ENCODE results near the gene CUL9.

CUL9 gene

GRCh38 chr6:43257367-43258145, 75.6 kb downstream of the CUL9 start:
- DNase-seq (ENCODE audit: low spot score), result no peak

GRCh38 chr6:43258180-43258579, 76.2 kb downstream of the CUL9 start:
- DNase-seq (ENCODE audit: low spot score), result no peak

GRCh38 chr6:43258807-43259686, 77.1 kb downstream of the CUL9 start:
- no peak for DNase-seq (ENCODE audit: low spot score)

GRCh38 chr6:43260791-43261190, 78.8 kb downstream of the CUL9 start:
- DNase-seq (ENCODE audit: low spot score), result no peak

GRCh38 chr6:43261198-43261597, 79.2 kb downstream of the CUL9 start:
- DNase-seq (ENCODE audit: low spot score), result no peak

- DNase-seq (ENCODE audit: low spot score), result no peak
Observed at GRCh38 chr6:43262000-43262779, 80.2 kb downstream of the CUL9 start.

- DNase-seq (ENCODE audit: low spot score), result no peak
Observed at GRCh38 chr6:43262780-43263313, 80.9 kb downstream of the CUL9 start.

- DNase-seq (ENCODE audit: low spot score), result peak; percentile 88
Observed at GRCh38 chr6:43263314-43264178, 81.5 kb downstream of the CUL9 start.

GRCh38 chr6:43264599-43265145, 82.7 kb downstream of the CUL9 start:
- no peak for DNase-seq (ENCODE audit: low spot score)

GRCh38 chr6:43265564-43265963, 83.6 kb downstream of the CUL9 start:
- DNase-seq (ENCODE audit: low spot score), result no peak

GRCh38 chr6:43267619-43268354, 85.8 kb downstream of the CUL9 start:
- no peak for DNase-seq (ENCODE audit: low spot score)

GRCh38 chr6:43268355-43268700, 86.3 kb downstream of the CUL9 start:
- no peak for DNase-seq (ENCODE audit: low spot score)

- DNase-seq (ENCODE audit: low spot score), result no peak
Observed at GRCh38 chr6:43268782-43269272, 86.8 kb downstream of the CUL9 start.

GRCh38 chr6:43269273-43270007, 87.4 kb downstream of the CUL9 start:
- no peak for DNase-seq (ENCODE audit: low spot score)

GRCh38 chr6:43271103-43271815, 89.3 kb downstream of the CUL9 start:
- no peak for DNase-seq (ENCODE audit: low spot score)

- DNase-seq (ENCODE audit: low spot score), result no peak
Observed at GRCh38 chr6:43271944-43272343, 89.9 kb downstream of the CUL9 start.

- DNase-seq (ENCODE audit: low spot score), result no peak
Observed at GRCh38 chr6:43273707-43274106, 91.7 kb downstream of the CUL9 start.
